ENCODE data around the gene UTP25. TPM values are rescaled to one million over a fixed set of nuclear protein-coding genes. Genes with fewer than 3 reads are reported as not detected.
"Not testable (repeated sequence)": the region's sequence is repeated elsewhere in the genome, so short reads cannot be mapped to it uniquely, and the experiment has no call there.

The UTP25 gene, protein sequence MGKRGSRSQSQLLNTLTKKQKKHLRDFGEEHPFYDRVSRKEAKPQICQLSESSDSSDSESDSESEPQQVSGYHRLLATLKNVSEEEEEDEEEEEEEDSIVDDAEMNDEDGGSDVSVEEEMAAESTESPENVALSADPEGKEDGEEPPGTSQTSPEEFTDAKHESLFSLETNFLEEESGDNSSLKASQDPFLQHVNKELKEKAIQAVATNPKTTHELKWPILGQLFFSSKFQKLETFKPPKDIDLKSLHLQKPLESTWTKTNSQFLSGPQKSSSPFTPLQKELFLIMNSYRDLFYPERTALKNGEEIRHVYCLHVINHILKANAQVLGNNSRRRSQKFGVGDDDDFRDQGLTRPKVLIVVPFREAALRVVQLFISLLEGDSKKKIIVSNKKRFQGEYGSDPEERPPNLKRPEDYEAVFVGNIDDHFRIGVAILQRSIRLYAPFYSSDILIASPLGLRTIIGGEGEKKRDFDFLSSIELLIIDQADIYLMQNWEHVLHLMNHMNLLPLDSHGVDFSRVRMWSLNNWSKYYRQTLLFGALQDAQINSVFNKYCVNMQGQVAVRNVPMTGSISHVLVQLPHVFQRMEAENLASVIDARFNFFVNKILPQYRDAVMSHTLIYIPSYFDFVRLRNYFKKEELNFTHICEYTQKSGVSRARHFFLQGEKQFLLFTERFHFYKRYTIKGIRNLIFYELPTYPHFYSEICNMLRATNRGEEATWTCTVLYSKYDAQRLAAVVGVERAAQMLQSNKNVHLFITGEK
- total RNA-seq: 4.1 TPM
- long read RNA-seq, full-length matches to known transcripts: 13 of 17 reads
- long read RNA-seq, partial matches to known transcripts: 2 of 17 reads
- long read RNA-seq, other reads (novel, unspliced or antisense): 2 of 17 reads

DNA sequence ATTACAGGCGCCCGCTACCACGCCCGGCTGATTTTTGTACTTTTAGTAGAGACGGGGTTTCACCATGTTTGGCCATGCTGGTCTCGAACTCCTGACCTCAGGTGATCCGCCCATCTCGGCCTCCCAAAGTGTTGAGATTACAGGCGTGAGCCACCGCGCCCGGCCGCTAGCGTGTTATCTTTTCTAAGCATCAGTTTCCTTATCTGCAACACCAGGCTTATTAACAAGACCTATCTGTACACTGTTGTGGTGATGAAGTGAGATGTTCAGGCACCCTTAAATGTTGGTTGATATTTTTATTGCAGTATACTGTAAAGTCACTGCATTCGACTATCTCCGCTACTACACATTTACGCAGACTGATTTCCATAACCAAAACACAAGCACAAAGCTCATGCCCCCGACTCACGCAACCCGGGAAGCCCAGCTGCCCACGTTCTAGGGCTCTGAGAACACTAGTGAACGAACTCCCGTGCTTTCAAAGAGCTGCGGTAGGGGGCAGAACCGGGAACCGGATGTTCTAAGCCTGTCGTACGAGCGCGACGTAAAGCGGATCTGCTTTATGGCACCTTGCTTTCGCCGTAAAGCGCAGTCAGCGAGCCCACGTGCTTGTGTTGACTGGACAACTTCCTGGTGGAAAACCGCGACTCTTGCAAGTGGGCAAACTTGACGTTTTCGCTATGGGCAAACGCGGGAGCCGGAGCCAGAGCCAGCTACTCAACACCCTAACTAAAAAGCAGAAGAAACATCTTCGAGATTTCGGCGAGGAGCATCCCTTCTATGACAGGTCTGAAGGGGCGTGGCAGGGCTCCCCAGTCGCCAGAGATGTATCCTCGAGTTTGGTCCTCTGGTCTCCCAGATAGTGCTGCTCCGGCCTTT, at the start of gene UTP25:
Gene UTP25 (plus strand): TSS at position 589 of the 879 bp plus-strand sequence. CDS start 92 bp downstream, at position 681.
- peak; percentile 96 for DNase-seq (ENCODE audit: low spot score)
- intact Hi-C loops (cut with DNase I): loop anchor here (1.0 to 10.0 kb wide), 3 partner anchors 43 to 253 kb away; partner anchors contain the start of gene C1orf74

DNA sequence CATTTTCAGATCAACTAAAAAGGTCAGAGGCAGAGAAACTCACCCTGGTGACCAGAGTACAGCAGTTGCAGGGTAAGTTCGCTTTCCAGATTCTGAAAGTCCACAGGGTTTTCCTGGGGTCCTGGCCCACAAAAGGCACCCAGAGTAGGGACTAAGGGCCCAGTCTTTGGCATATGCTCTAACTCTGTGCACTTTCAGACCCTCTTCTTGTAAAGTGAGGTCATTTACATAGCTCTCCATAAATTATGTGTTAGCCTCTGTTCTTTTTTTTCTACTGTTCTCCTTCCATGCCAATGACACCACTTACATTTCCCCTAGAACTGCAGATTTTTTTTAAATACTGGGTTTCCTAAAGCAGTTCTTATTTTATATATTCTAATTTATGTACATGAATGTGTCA, 49.7 kb upstream of the UTP25 start:
- intact Hi-C loops (cut with DNase I): no loop called here
- DNase-seq (ENCODE audit: low spot score): no peak

DNA sequence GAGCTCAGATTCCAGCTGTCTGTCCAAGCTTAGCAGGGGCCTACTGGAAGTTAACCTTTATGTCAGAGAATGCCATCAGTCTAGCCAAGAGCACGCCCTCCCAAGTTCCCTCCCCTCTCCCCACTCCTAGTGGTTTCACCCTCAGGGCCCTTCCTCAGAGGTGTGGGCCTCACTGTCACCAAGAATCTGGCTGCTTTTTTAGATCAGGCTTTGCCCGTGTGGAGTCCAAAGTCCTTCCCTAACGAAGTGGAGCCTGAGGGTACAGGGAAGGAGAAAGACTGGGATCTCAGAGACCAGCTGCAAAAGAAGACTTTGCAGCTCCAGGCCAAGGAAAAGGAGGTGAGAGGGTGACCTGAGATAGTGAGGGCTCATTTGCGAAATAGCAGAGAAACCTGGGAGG, 47.5 kb upstream of the UTP25 start:
- DNase-seq (ENCODE audit: low spot score): no peak
- intact Hi-C loops (cut with DNase I): no loop called here

DNA sequence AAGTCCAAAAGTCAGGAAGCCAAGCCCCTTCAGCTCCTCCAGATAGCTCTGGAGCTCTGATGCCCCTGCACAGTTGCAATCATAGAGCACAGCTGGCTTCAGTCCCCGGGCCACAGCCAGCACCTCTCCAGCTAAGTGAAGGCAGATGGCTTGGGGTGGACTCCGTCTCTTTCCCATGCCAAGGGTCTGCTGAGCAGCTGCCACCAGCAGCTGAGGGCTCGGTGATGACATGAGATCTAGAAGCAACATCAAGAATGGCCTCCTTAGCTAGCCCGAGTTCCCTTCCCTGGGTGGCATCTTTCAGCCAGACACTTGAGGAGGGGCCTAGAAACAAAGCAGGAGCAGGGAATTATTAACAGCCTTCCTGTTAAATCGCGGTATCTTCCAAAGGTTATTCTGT, 44.4 kb upstream of the UTP25 start:
- intact Hi-C loops (cut with DNase I): no loop called here
- no peak for DNase-seq (ENCODE audit: low spot score)

DNA sequence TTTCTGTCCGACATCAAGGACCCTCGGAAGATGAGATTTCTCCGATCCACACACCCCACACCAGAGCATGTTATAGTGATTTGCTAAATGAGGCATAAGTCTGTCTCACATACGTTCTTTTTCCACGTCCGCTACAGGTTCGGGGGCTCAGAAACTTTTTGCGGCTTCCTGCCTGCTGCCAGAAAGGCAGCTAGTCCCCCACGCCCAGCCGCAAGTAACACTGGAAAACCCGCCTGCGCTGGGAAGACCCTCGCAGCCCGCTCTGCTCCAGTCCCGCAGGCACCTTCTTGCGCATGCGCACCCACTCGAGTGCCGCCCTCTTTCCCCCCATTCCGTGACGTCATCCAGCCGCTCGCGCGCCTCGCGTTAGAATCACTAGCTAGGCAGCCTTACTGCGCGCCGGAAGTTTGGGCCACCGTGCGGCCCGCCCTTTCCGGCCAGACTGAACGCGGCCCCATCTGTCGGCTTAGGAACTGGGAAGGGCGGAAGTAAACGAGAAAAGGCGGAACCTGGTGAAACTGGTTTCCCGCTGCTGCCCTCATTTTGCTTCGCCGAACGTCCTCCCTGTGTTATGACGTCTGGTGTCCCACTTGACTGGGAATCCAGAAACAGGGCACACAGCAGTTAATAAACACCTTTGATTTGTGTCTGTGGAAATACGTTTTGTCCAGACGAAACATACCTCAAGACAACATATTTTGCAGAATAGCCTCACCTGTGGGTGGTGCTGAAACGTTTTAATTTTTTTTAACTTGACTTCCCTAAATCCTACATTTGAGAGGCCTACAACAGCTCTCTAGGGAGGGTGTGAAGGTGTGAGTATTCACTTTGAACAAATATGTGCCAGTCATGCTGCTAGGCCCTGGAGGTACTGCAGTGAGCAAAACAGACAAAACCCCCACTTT, 43.3 kb upstream of the UTP25 start, which contains the start of gene C1orf74:
Gene C1orf74 (minus strand): TSS at position 295 of the 905 bp plus-strand sequence. CDS start 925 bp downstream, outside the sequence.
- intact Hi-C loops (cut with DNase I): loop anchor here (1.0 kb wide), 1 partner anchor 44 kb away; no protein-coding TSS in a partner anchor
- DNase-seq (ENCODE audit: low spot score): peak; percentile 100

DNA sequence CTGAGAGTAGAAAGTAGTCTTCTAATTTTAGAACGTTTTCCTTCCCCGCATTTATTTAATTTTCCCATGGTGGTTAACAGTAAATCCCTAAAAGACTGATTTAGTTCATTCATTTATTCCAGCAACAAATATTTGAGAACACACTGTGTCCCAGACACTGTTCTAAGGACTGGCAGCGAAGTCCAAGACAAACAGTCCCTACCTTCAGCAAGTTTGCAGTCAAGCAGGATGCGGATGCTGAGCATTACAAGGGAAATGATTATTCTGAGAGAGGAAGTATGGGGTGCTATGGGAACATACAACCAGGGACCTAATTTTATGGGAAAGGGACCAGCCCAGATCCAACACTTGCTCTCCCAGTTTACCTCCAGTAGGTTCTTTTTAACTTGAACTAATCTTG, 42.2 kb upstream of the UTP25 start:
- intact Hi-C loops (cut with DNase I): no loop called here
- DNase-seq (ENCODE audit: low spot score): no peak

DNA sequence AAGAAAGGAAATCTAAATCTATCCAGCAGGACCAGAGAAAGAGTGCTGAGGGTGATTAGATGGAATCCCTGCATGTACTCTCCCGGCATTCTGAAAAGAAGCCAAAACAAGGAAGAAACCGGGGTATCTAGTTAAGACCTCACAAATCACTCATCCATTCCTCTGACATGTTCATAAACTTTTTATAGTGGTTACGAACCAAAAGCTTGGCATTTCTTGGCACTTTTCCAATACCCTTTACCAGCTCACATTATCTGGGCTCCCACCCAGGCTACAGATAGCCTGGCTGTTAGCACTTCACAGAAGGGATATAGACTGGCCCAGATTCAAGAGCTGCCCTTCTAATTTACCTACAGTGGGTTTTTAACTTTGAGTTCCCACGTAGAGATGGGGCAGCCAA, 41.6 kb upstream of the UTP25 start:
- no peak for DNase-seq (ENCODE audit: low spot score)
- intact Hi-C loops (cut with DNase I): no loop called here

DNA sequence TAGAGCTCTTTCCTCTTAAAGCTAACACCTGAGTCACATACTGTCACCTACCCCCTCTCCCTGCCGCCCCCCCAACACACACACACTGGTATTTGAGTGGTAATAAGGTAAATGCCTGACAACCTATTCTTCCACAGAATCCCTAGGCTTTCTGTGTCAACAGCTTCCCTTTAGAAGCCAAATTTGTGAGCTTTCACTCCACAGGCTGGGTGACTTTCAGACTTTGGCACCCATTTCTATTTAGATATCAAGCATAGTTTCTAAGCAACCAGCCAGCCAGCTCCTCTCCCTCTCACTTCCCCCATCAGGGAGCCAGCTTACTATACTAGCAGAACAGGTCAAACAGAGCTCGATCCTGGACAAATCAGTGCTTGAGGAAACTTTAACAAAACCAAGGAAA, 40.2 kb upstream of the UTP25 start:
- DNase-seq (ENCODE audit: low spot score): no peak
- intact Hi-C loops (cut with DNase I): no loop called here

DNA sequence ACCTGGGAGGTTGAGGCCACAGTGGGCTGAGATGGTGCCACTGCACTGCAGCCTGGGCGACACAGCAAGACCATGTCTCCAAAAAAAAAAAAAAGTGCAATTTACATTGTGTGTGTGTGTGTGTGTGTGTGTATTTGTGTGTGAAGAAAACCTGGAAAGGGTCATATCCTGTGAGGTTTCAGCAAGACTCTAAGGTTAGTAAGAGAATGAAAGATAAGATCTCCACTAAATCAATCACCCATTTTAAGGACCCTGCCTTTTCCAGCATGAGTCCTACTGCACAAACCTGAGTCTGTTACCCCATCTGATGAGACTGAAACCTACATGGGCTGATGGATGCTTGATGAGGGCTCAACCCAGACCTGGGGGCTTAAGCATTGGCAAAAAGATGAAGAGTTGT, 38.5 kb upstream of the UTP25 start:
- intact Hi-C loops (cut with DNase I): no loop called here

DNA sequence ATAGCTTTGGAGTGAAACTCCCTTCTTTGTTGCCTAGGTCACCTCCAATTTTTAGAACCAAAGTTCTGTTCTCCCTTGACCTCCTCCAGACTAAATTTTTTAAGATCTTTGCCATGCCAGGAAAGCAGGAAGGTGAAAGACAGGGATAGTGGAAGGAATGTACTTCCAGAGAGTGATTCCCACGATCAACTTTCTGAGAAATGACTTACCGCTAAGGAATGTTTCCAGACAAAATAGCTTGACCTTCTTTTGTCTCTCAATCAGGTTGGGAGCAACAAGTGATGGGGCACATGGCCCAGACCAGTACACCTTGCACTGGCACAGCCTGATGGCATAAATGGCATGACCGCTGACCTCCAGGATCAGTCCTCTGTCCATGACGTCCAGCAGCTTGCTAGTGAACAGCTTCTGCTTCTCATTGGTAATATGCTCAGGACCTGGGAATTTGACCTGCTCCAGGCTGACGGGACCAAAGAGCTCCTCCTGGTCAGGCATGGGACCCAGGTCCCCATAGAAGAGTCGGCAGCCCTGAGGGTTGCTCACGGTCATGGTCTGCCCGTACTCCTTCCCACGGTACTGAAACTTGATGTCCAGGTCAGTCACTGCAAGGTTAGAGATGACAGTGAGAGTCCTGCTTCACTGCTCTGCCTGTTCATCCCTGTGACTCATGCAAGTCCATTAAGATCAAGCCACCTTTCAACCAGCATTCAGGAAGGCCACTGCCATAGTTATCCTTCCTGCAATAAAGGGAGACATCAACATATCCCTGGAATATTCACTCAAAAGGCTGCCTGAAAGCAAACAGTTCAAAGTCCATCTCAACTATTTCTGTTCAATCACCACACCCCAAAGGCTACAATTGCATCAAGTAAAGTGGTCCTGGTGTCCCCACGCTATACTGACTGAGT, 37.2 kb upstream of the UTP25 start:
- DNase-seq (ENCODE audit: low spot score): no peak
- intact Hi-C loops (cut with DNase I): no loop called here

More for the DNA sequence above, 38.5 kb upstream of the UTP25 start:
- no peak for DNase-seq (ENCODE audit: low spot score)

DNA sequence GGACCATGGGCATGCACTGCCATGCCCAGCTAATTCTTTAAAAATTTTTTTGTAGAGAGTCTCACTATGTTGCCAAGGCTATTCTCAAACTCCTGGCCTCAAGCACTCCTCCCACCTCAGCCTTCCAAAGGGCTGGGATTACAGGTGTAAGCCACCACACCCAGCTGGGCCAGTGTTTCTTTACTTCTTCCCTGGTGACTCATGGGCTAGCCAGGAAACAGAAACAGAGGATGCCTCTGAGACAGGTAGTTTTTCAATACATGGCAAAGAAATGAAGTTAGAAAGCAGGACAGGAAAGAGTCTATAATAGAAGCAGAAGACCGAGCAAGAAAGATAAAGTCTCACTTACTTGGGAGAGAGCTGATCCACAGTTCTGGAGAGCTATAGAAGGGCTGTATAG, 35.9 kb upstream of the UTP25 start:
- intact Hi-C loops (cut with DNase I): no loop called here
- no peak for DNase-seq (ENCODE audit: low spot score)

DNA sequence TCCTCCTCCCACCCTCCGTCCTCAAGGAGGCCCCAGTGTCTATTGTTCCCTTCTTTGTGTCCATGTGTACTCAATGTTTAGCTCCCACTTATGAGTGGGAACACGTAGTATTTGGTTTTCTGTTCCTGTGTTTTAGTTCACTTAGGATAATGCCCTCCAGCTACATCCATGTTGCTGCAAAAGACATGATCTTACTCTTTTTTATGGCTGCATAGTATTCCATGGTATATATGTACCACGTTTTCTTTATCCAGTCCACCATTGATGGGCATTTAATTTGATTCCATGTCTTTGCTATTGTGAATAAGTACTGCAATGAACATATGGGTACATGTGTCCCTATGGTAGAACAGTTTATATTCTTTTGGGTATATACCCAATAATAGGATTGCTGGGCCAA, 34.1 kb upstream of the UTP25 start:
- intact Hi-C loops (cut with DNase I); DNase-seq (ENCODE audit: low spot score): not testable (repeated sequence)

DNA sequence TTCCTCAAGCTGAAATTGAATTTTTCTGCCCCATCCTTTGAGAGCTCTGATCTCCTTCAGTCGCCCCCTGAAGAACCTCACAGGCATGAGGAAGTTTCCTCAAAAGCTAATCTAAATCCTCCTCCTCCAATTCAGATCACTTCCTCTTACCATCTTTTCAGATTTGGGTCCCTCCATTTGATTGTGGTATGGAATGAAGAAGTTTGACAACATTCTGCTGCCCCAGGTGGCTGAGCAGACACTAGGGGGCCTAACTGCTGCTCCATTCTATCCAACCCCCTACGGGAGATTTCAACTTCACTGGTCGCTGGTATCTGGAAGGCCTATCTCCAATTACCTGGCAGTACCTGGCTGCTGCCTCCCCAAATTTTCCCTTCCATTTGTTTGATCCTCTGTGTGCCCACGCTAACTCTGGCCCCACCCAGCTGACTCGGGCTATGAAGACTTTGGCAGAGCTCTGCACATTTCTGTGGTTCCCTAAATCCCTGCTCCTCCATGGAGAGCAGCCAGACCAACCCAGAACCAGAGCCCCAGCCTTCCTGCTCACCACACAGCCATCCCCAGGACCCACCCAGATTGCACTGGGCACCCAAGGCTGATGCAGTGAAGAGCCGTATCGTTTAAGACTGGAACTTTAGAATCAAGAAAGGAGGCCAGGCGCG, 29.7 kb upstream of the UTP25 start:
- no peak for DNase-seq (ENCODE audit: low spot score)
- intact Hi-C loops (cut with DNase I): no loop called here

DNA sequence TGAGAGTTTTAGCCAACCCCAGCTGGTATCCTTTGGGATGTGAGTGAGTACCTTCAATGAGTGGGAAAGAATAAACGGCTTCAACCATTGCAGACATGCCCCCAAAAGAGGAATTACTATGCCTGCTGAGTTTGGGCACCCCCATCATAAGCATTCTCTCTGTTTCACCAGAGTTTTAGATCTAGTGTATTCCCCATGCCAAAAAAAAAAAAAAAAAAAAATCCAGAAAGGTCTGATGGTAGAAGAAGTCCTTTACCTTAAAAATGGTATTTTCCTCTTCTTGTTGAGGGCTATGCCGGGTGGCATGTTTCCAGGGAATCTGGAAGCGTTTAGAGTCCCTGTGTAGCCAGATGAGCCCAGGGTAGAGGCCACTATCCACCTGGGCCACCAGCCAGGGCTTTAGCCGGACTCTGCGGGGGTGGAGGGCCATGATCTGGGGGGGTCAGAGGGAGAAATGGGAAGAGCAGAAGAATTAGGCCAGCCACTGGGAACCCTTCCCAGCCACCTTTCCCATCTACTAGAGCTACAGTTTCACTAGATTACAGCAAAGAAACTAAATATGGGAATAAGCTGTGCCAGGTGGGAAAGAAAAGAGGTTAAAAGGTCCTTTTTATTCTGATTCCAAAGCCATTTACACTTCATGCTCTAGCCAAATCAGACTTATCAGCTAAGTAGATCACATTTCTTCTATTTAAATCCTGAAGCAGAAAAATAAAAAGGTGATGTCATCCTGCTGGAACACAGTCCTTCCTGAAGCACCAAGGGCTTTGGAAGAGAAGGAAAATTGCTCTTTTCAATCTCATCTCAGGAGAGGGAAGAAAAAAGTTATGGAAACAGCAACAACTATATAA, 26.6 kb upstream of the UTP25 start:
- DNase-seq (ENCODE audit: low spot score): peak; percentile 86
- intact Hi-C loops (cut with DNase I): no loop called here

DNA sequence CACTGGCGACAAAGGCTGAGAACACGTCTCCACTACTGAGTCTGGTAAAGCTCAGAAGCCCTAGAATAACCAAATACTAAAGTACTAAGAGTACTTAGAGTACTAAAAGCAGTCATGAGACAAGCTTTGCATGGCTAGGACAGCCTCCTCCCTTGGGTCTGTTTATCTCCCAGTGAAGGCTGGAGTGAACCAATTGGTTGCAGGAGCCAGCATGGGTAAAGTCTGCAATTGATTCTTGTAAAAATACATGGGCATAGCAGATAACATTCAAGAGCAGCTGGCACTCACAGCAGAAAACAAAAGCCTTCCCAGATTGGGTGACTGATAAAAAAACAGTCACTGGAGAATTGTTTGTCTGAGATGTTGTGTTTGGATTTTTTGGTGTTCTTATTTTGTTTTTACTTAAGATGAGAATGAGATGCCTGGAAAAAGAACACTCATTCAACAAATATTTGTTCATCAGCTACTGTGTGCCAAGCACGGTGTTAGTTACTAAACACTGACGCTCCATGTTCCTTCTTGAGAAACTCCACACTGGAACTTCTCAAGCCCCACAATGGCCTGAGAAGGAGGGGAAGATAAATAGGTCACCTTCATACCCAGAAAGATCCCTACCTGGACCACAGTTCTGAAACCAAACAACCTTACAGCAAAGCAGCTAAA, 25.5 kb upstream of the UTP25 start:
- intact Hi-C loops (cut with DNase I): no loop called here
- DNase-seq (ENCODE audit: low spot score): no peak

DNA sequence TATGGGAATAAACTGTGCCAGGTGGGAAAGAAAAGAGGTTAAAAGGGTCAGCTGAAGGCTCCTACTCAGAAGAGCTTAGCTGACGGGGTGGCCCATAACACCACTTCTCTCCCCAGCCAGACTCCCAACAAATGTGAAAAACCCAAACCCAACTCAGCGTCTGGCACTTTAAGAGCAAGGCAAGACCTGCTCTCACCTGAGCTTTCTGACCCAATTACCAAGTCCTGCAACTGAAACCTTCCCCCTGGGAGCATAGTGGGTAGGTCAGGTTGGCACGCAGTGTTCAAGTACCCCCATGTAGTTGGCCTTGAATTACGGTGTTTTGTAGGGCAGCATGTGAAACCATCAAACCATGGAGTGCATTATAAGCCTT, 25.0 kb upstream of the UTP25 start:
- DNase-seq (ENCODE audit: low spot score): no peak
- intact Hi-C loops (cut with DNase I): no loop called here
